A673 (cell line): ENCODE measurements around the gene SPATS2. TPM values are rescaled to one million over a fixed set of nuclear protein-coding genes. Genes with fewer than 3 reads are reported as not detected.

ENCODE experiments used
- BruUV-seq: library from RNA; stranded (reverse); fragments of 400-500 nt; replicated peaks from 2 replicates; lab custom pipeline; 2021; lab: Mats Ljungman, UMichigan
- CTCF ChIA-PET: fragments of 300-600 bp; sonication (Branson Sonifier 250); formaldehyde crosslinking; loops from one replicate; lab custom pipeline; 2022; ENCODE audit warnings: antibody characterized with exemption; lab: Charles Lee
- POLR2A ChIA-PET: fragments of 300-600 bp; sonication (Branson Sonifier 250); formaldehyde crosslinking; loops from one replicate; lab custom pipeline; 2022; ENCODE audit warnings: antibody characterized with exemption; ENCODE audit not compliant: low non-redundant PET; lab: Charles Lee
- DNase-seq: peaks from one replicate; pipeline ENCODE4 v3.0.0-alpha.2; 2015; ENCODE audit warnings: low spot score
- H3K27ac ChIP-seq: fragments of 200-600 bp; sonication (generic); 2 replicates; pipeline ENCODE4 v1.5.1; 2016; ENCODE audit warnings: mixed run types, low read depth, mild to moderate bottlenecking, mixed read lengths, antibody characterized with exemption, low read length; ENCODE audit not compliant: poor library complexity, severe bottlenecking
- H3K27me3 ChIP-seq: fragments of 200-600 bp; sonication (generic); replicated peaks from 2 replicates; pipeline ENCODE4 v1.6.1; 2017; ENCODE audit warnings: mixed run types, low read depth, mild to moderate bottlenecking, mixed read lengths, antibody characterized with exemption, low read length; ENCODE audit not compliant: insufficient read depth, poor library complexity
- H3K36me3 ChIP-seq: fragments of 200-600 bp; sonication (generic); 2 replicates; pipeline ENCODE4 v1.6.1; 2016; ENCODE audit warnings: mixed run types, mild to moderate bottlenecking, mixed read lengths, antibody characterized with exemption, low read length; ENCODE audit not compliant: insufficient read depth, poor library complexity, severe bottlenecking
- H3K4me1 ChIP-seq: fragments of 200-600 bp; sonication (generic); 2 replicates; pipeline ENCODE4 v1.6.1; 2017; ENCODE audit warnings: mixed run types, mild to moderate bottlenecking, mixed read lengths, antibody characterized with exemption, low read length; ENCODE audit not compliant: insufficient read depth, poor library complexity, severe bottlenecking
- H3K4me3 ChIP-seq: fragments of 200-600 bp; sonication (generic); 2 replicates; pipeline ENCODE4 v1.5.1; 2016; ENCODE audit warnings: low read depth, mixed run types, mild to moderate bottlenecking, mixed read lengths, low read length; ENCODE audit not compliant: poor library complexity, severe bottlenecking
- H3K9me3 ChIP-seq: fragments of 200-600 bp; sonication (generic); 2 replicates; pipeline ENCODE4 v1.6.1; 2016; ENCODE audit warnings: mixed run types, low read depth, mild to moderate bottlenecking, mixed read lengths, antibody characterized with exemption, low read length; ENCODE audit not compliant: poor library complexity, severe bottlenecking
- CTCF ChIP-seq: fragments of 300-800, 200-600 bp; sonication (generic); conservative IDR thresholded peaks from 2 replicates; pipeline ENCODE4 v1.5.1; 2017; ENCODE audit warnings: low read depth, mild to moderate bottlenecking, antibody characterized with exemption, low read length, moderate library complexity, mixed read lengths
- EZH2 ChIP-seq: fragments of 200-600 bp; sonication (generic); IDR thresholded peaks from 2 replicates; pipeline ENCODE4 v1.6.1; 2017; ENCODE audit warnings: borderline replicate concordance, low read depth, mild to moderate bottlenecking, mixed read lengths, antibody characterized with exemption, low read length; ENCODE audit not compliant: poor library complexity, severe bottlenecking
- intact Hi-C: fragments of 100-400 bp; cut with micrococcal nuclease; formaldehyde crosslinking; loops from one replicate; pipeline ENCODE4 v1.10.0; 2022; ENCODE audit not compliant: unreplicated experiment
- total RNA-seq: library from RNA; stranded (reverse); gene quantifications from 2 replicates; pipeline ENCODE4 v1.2.3, GENCODE V29; 2021

SPATS2 gene
- total RNA-seq, 1 experiment from 2014 or later, result 82.8 TPM

GRCh38 chr12:49550693-49551252, 183.5 kb downstream of the SPATS2 start:
- TF ChIP-seq CTCF, result no peak
- TF ChIP-seq EZH2, result no peak
- intact Hi-C loops, result no loop called here
- DNase-seq, result no peak
- ChIA-PET POLR2A (interaction anchor here (0.5 to 0.6 kb wide), 3 partner anchors 17 to 281 kb away, joined by 3 to 7 read pairs (median 3); no protein-coding TSS in a partner anchor), CTCF (interaction anchor here (0.8 kb wide), 1 partner anchor 203 kb away, joined by 3 read pairs; no protein-coding TSS in a partner anchor)
- no peaks in the 10 kb centered on the region for H3K27me3 ChIP-seq
- no peaks in the 10 kb centered on the region for H3K36me3 ChIP-seq
- no peaks in the 10 kb centered on the region for H3K9me3 ChIP-seq
- no peak overlapping the region for H3K27ac ChIP-seq
- BruUV-seq, result no TSS peak
- no peaks in the 10 kb centered on the region for H3K4me1 ChIP-seq
- no peak overlapping the region for H3K4me3 ChIP-seq

GRCh38 chr12:49552014-49552413, 184.8 kb downstream of the SPATS2 start:
- H3K9me3 ChIP-seq, result no peaks in the 10 kb centered on the region
- intact Hi-C loops, result no loop called here
- no peak for TF ChIP-seq EZH2
- ChIA-PET POLR2A (no interaction called here), CTCF (no interaction called here)
- no peaks in the 10 kb centered on the region for H3K4me1 ChIP-seq
- DNase-seq, result no peak
- BruUV-seq, result no TSS peak
- no peaks in the 10 kb centered on the region for H3K36me3 ChIP-seq
- no peak overlapping the region for H3K4me3 ChIP-seq
- no peak overlapping the region for H3K27ac ChIP-seq
- no peaks in the 10 kb centered on the region for H3K27me3 ChIP-seq

GRCh38 chr12:49552425-49552824, 185.2 kb downstream of the SPATS2 start:
- Histone ChIP-seq H3K27ac (no peak overlapping the region), H3K4me3 (no peak overlapping the region), H3K9me3 (no peaks in the 10 kb centered on the region), H3K36me3 (no peaks in the 10 kb centered on the region), H3K27me3 (no peaks in the 10 kb centered on the region), H3K4me1 (no peaks in the 10 kb centered on the region)
- no peak for TF ChIP-seq CTCF
- TF ChIP-seq EZH2, result no peak
- DNase-seq, result no peak
- no TSS peak for BruUV-seq
- CTCF ChIA-PET, result interaction anchor here (0.5 kb wide), 1 partner anchor 17 kb away, joined by 7 read pairs; no protein-coding TSS in a partner anchor
- POLR2A ChIA-PET, result no interaction called here
- intact Hi-C loops, result no loop called here
